HEK293 (cell line): ENCODE data around the gene CDK5R2.

Experiments used
- CTCF ChIA-PET: fragments of 350-600 bp; formaldehyde crosslinking; extraction: SDS; loops from one replicate; lab custom pipeline; 2021; ENCODE audit warnings: antibody characterized with exemption; lab: Yijun Ruan, JAX
- POLR2A ChIA-PET: fragments of 300-600 bp; formaldehyde crosslinking; extraction: SDS; loops from one replicate; lab custom pipeline; 2020; ENCODE audit warnings: antibody characterized with exemption, inconsistent platforms; lab: Yijun Ruan, JAX
- H3K27ac ChIP-seq: fragments of 200-500 bp; sonication (Bioruptor generic); 2 replicates; pipeline ENCODE4 v1.5.1; 2014; ENCODE audit warnings: low read depth, low read length, control low read depth, inconsistent platforms; ENCODE audit errors: extremely low read depth
- H3K36me3 ChIP-seq, 2 experiments: fragments of 200-500 bp in 1 of 2; sonication (Bioruptor generic) in 1 of 2; 1 replicate in 1 of 2; 2 replicates in 1 of 2; pipeline ENCODE4 v1.5.1; 2014 to 2017; ENCODE audit warnings: inconsistent platforms in 2 of 2, low read length in 2 of 2; ENCODE audit not compliant: control insufficient read depth in 2 of 2, insufficient read depth in 1 of 2
- H3K4me1 ChIP-seq: fragments of 200-500 bp; sonication (Bioruptor generic); 2 replicates; pipeline ENCODE4 v1.5.1; 2014; ENCODE audit warnings: mild to moderate bottlenecking, low read length, inconsistent platforms; ENCODE audit not compliant: control insufficient read depth, insufficient read depth
- H3K4me3 ChIP-seq: 2 replicates; pipeline ENCODE4 v1.5.1; 2011; ENCODE audit warnings: low read depth, mild to moderate bottlenecking, control low read depth, low read length, moderate library complexity
- H3K9me3 ChIP-seq: fragments of 200-500 bp; sonication (Bioruptor generic); 2 replicates; pipeline ENCODE4 v1.5.1; 2014; ENCODE audit warnings: low read depth, low read length, inconsistent platforms; ENCODE audit not compliant: control insufficient read depth, insufficient read depth
- AEBP2 ChIP-seq: fragments of 450-650 bp; formaldehyde crosslinking; IDR thresholded peaks from 2 replicates; pipeline ENCODE4 v1.5.1; 2016; ENCODE audit warnings: missing biosample characterization, missing genetic modification characterization, borderline replicate concordance
- KLF16 ChIP-seq: fragments of 450-650 bp; formaldehyde crosslinking; IDR thresholded peaks from 2 replicates; pipeline ENCODE4 v1.5.1; 2017; ENCODE audit warnings: missing biosample characterization, missing genetic modification characterization
- KLF17 ChIP-seq: fragments of 450-650 bp; formaldehyde crosslinking; IDR thresholded peaks from 2 replicates; pipeline ENCODE4 v1.5.1; 2016; ENCODE audit warnings: missing biosample characterization, missing genetic modification characterization
- MEIS1 ChIP-seq: sonication (generic); formaldehyde crosslinking; IDR thresholded peaks from 2 replicates; pipeline ENCODE4 v1.8.1; 2022; ENCODE audit warnings: missing genetic modification reagents, mild to moderate bottlenecking, borderline replicate concordance
- OSR2 ChIP-seq: fragments of 450-650 bp; formaldehyde crosslinking; IDR thresholded peaks from 2 replicates; pipeline ENCODE4 v1.5.1; 2016; ENCODE audit warnings: missing biosample characterization, missing genetic modification characterization
- PRDM1 ChIP-seq: fragments of 450-650 bp; formaldehyde crosslinking; IDR thresholded peaks from 2 replicates; pipeline ENCODE4; 2016; ENCODE audit warnings: missing biosample characterization, missing genetic modification characterization
- REST ChIP-seq: fragments of 450-650 bp; formaldehyde crosslinking; IDR thresholded peaks from 2 replicates; pipeline ENCODE4 v1.5.1; 2016; ENCODE audit warnings: missing biosample characterization, missing genetic modification characterization
- ZBTB10 ChIP-seq: fragments of 450-650 bp; formaldehyde crosslinking; IDR thresholded peaks from 2 replicates; pipeline ENCODE4 v1.5.1; 2016; ENCODE audit warnings: missing biosample characterization, missing genetic modification characterization
- ZBTB8A ChIP-seq: fragments of 450-650 bp; formaldehyde crosslinking; IDR thresholded peaks from 2 replicates; pipeline ENCODE4 v1.5.1; 2016; ENCODE audit warnings: missing biosample characterization, missing genetic modification characterization
- ZNF112 ChIP-seq: fragments of 450-650 bp; formaldehyde crosslinking; IDR thresholded peaks from 2 replicates; pipeline ENCODE4 v1.5.0; 2017; ENCODE audit warnings: missing biosample characterization, missing genetic modification characterization
- ZNF133 ChIP-seq: fragments of 450-650 bp; formaldehyde crosslinking; IDR thresholded peaks from 2 replicates; pipeline ENCODE4 v1.5.1; 2016; ENCODE audit warnings: missing biosample characterization, missing genetic modification characterization
- ZNF24 ChIP-seq: fragments of 450-650 bp; formaldehyde crosslinking; IDR thresholded peaks from 2 replicates; pipeline ENCODE4 v1.5.1; 2016; ENCODE audit warnings: missing biosample characterization, missing genetic modification characterization
- ZNF274 ChIP-seq, 2 experiments: fragments of 200-500 bp in 1 of 2; fragments of 450-650 bp in 1 of 2; sonication (Bioruptor generic) in 1 of 2; formaldehyde crosslinking in 1 of 2; IDR thresholded peaks; 2 replicates each; pipeline versions ENCODE4 v1.5.1 to v1.6.1; 2014 to 2016; ENCODE audit warnings: borderline replicate concordance in 1 of 2, inconsistent platforms in 1 of 2, low read length in 1 of 2, missing biosample characterization in 1 of 2, missing genetic modification characterization in 1 of 2
- ZNF280C ChIP-seq: fragments of 450-650 bp; formaldehyde crosslinking; IDR thresholded peaks from 2 replicates; pipeline ENCODE4 v1.5.1; 2016; ENCODE audit warnings: missing biosample characterization, missing genetic modification characterization
- ZNF311 ChIP-seq: fragments of 450-650 bp; formaldehyde crosslinking; IDR thresholded peaks from 2 replicates; pipeline ENCODE4 v1.5.1; 2017; ENCODE audit warnings: missing biosample characterization, missing genetic modification characterization, borderline replicate concordance
- ZNF404 ChIP-seq: fragments of 450-650 bp; formaldehyde crosslinking; IDR thresholded peaks from 2 replicates; pipeline ENCODE4 v1.5.1; 2017; ENCODE audit warnings: missing biosample characterization, missing genetic modification characterization
- ZNF549 ChIP-seq: fragments of 450-650 bp; IDR thresholded peaks from 2 replicates; pipeline ENCODE4 v1.5.1; 2018; ENCODE audit warnings: missing biosample characterization, missing genetic modification characterization, mild to moderate bottlenecking, inconsistent platforms, moderate library complexity
- ZNF624 ChIP-seq: fragments of 450-650 bp; formaldehyde crosslinking; IDR thresholded peaks from 2 replicates; pipeline ENCODE4 v1.5.1; 2017; ENCODE audit warnings: missing biosample characterization, missing genetic modification characterization
- ZNF626 ChIP-seq: fragments of 450-650 bp; sonication (Bioruptor Pico); formaldehyde crosslinking; IDR thresholded peaks from 2 replicates; pipeline ENCODE4 v1.5.1; 2018; ENCODE audit warnings: missing biosample characterization, missing genetic modification characterization, inconsistent platforms
- ZNF664 ChIP-seq: fragments of 450-650 bp; formaldehyde crosslinking; IDR thresholded peaks from 2 replicates; pipeline ENCODE4 v1.5.1; 2016; ENCODE audit warnings: missing biosample characterization, missing genetic modification characterization
- ZNF701 ChIP-seq: fragments of 450-650 bp; formaldehyde crosslinking; IDR thresholded peaks from 2 replicates; pipeline ENCODE4 v1.5.1; 2016; ENCODE audit warnings: missing biosample characterization, missing genetic modification characterization
- ZSCAN16 ChIP-seq: fragments of 450-650 bp; formaldehyde crosslinking; IDR thresholded peaks from 2 replicates; pipeline ENCODE4 v1.5.1; 2016; ENCODE audit warnings: missing biosample characterization, missing genetic modification characterization

The CDK5R2 gene

GRCh38 chr2:218990612-218991011 lies 31.1 kb downstream of the CDK5R2 start (continued):
- TF ChIP-seq AEBP2, result no peak
- no peak for TF ChIP-seq PRDM1 (tag by site-specific recombination)
- TF ChIP-seq ZNF624 (tag by site-specific recombination), result no peak
- TF ChIP-seq OSR2 (tag by site-specific recombination), result no peak
- TF ChIP-seq ZNF133 (tag by site-specific recombination), result no peak
- no peak for TF ChIP-seq ZSCAN16
- no peak for TF ChIP-seq MEIS1 (CRISPR knock-in tag)
- no peak for TF ChIP-seq ZBTB10 (tag by site-specific recombination)
- TF ChIP-seq ZNF626 (tag by site-specific recombination), result no peak
- no peak for TF ChIP-seq ZBTB8A (tag by site-specific recombination)
- no peak for TF ChIP-seq ZNF274 (IDR thresholded peaks at IDR 0.05; ENCODE audit: low read length)
- no peak for TF ChIP-seq ZNF274 (tag by site-specific recombination; IDR thresholded peaks at IDR 0.05; ENCODE audit: borderline replicate concordance)

- H3K27ac ChIP-seq, result no peak overlapping the region
- no peaks in the 10 kb centered on the region; the same call in 1 of the 2 replicates for H3K4me1 ChIP-seq
- POLR2A ChIA-PET, result no interaction called here
- no peaks in the 10 kb centered on the region for H3K36me3 ChIP-seq
- no peaks in the 10 kb centered on the region for H3K9me3 ChIP-seq
- no peak overlapping the region for H3K4me3 ChIP-seq
- TF ChIP-seq ZNF280C (no peak), REST (tag by site-specific recombination) (peak; percentile 95)
- CTCF ChIA-PET, result interaction anchor here (1.3 kb wide), 1 partner anchor 12 kb away, joined by 6 read pairs; no protein-coding TSS in a partner anchor
These were observed 32.3 kb downstream of the CDK5R2 start for GRCh38 chr2:218991674-218992168.

GRCh38 chr2:218992196-218992595 lies 32.7 kb downstream of the CDK5R2 start:
- ChIA-PET POLR2A (no interaction called here), CTCF (no interaction called here)

More at GRCh38 chr2:218992196-218992595, 32.7 kb downstream of the CDK5R2 start:
- no peak overlapping the region for H3K27ac ChIP-seq
- H3K4me1 ChIP-seq, result no peaks in the 10 kb centered on the region; the same call in 1 of the 2 replicates
- H3K36me3 ChIP-seq, result no peaks in the 10 kb centered on the region
- no peaks in the 10 kb centered on the region for H3K9me3 ChIP-seq
- no peak overlapping the region for H3K4me3 ChIP-seq
- TF ChIP-seq KLF16 (no peak), ZNF701 (tag by site-specific recombination) (no peak), ZNF311 (tag by site-specific recombination) (no peak), ZNF664 (tag by site-specific recombination) (no peak), ZNF112 (tag by site-specific recombination) (no peak), ZNF549 (tag by site-specific recombination) (no peak), KLF17 (tag by site-specific recombination) (no peak), ZNF404 (no peak), ZNF24 (no peak)
- TF ChIP-seq, all 188 proteins: peak for 0
